Esophagus muscularis mucosa (tissue), 3 donors: ENCODE measurements around the gene JPT1.

Experiments used
- CTCF ChIP-seq, 3 experiments: fragments of 200-600 bp in 2 of 3; fragments of 450-650 bp in 1 of 3; sonication (generic) in 2 of 3; IDR thresholded peaks; one replicate each; pipeline ENCODE4 v1.5.1; 2017 to 2019; ENCODE audit warnings: antibody characterized with exemption in 3 of 3, mild to moderate bottlenecking in 2 of 3, moderate library complexity in 1 of 3
- POLR2A ChIP-seq: fragments of 450-650 bp; IDR thresholded peaks from one replicate; pipeline ENCODE4 v1.6.1; 2017; ENCODE audit warnings: antibody characterized with exemption, moderate library complexity, mild to moderate bottlenecking, low read depth
- POLR2AphosphoS5 ChIP-seq, 2 donors: sonication (generic); formaldehyde crosslinking; IDR thresholded peaks; one replicate each; pipeline ENCODE4 v1.6.1; 2017; ENCODE audit warnings: antibody characterized with exemption in 2 of 2

- TF ChIP-seq POLR2A (no peak), CTCF (IDR thresholded peaks at IDR 0.05) (no peak), POLR2AphosphoS5 (IDR thresholded peaks at IDR 0.05) (no peak)
Observed at GRCh38 chr17:75135452-75135851, 18.9 kb downstream of the JPT1 start.
